Measurements from ENCODE around the gene CRYL1.

CRYL1 gene

GRCh38 chr13:20401931-20402856, 123.5 kb downstream of the CRYL1 start:
- FAIRE-seq: no peak
- DNase-seq (ENCODE audit: low spot score): no peak

GRCh38 chr13:20401531-20401930, 124.1 kb downstream of the CRYL1 start:
- FAIRE-seq: no peak

GRCh38 chr13:20400774-20401173, 124.9 kb downstream of the CRYL1 start:
- no peak for FAIRE-seq

More at GRCh38 chr13:20401531-20401930, 124.1 kb downstream of the CRYL1 start:
- no peak for DNase-seq (ENCODE audit: low spot score)

GRCh38 chr13:20399961-20400360, 125.7 kb downstream of the CRYL1 start:
- DNase-seq (ENCODE audit: low spot score) (no peak), FAIRE-seq (no peak)

More at GRCh38 chr13:20400774-20401173, 124.9 kb downstream of the CRYL1 start:
- DNase-seq (ENCODE audit: low spot score): no peak

- no peak for FAIRE-seq
- DNase-seq (ENCODE audit: low spot score): no peak
These were observed 126.1 kb downstream of the CRYL1 start for GRCh38 chr13:20399515-20399914.

- DNase-seq (ENCODE audit: low spot score): no peak
- no peak for FAIRE-seq
These were observed 127.2 kb downstream of the CRYL1 start for GRCh38 chr13:20398459-20398858.

- DNase-seq (ENCODE audit: low spot score): no peak
- FAIRE-seq: no peak
These were observed 127.8 kb downstream of the CRYL1 start for GRCh38 chr13:20397896-20398295.

- FAIRE-seq (no peak), DNase-seq (ENCODE audit: low spot score) (no peak)
These were observed 130.4 kb downstream of the CRYL1 start for GRCh38 chr13:20395061-20395916.

- DNase-seq (ENCODE audit: low spot score) (no peak), FAIRE-seq (no peak)
These were observed 131.2 kb downstream of the CRYL1 start for GRCh38 chr13:20394506-20394905.

GRCh38 chr13:20394169-20394501, 131.5 kb downstream of the CRYL1 start:
- FAIRE-seq (no peak), DNase-seq (ENCODE audit: low spot score) (no peak)

- FAIRE-seq: peak; percentile 94
- no peak for DNase-seq (ENCODE audit: low spot score)
These were observed 132.1 kb downstream of the CRYL1 start for GRCh38 chr13:20393273-20394168.

GRCh38 chr13:20392530-20392929, 133.1 kb downstream of the CRYL1 start:
- DNase-seq (ENCODE audit: low spot score) (no peak), FAIRE-seq (peak; percentile 94)

- DNase-seq (ENCODE audit: low spot score) (no peak), FAIRE-seq (no peak)
These were observed 133.8 kb downstream of the CRYL1 start for GRCh38 chr13:20391597-20392452.

- DNase-seq (ENCODE audit: low spot score) (no peak), FAIRE-seq (no peak)
These were observed 135.0 kb downstream of the CRYL1 start for GRCh38 chr13:20390526-20391175.

GRCh38 chr13:20389696-20390525, 135.7 kb downstream of the CRYL1 start:
- DNase-seq (ENCODE audit: low spot score): no peak
- FAIRE-seq: no peak

GRCh38 chr13:20388184-20388583, 137.5 kb downstream of the CRYL1 start:
- no peak for DNase-seq (ENCODE audit: low spot score)
- FAIRE-seq: no peak

GRCh38 chr13:20387441-20387971, 138.2 kb downstream of the CRYL1 start:
- DNase-seq (ENCODE audit: low spot score) (no peak), FAIRE-seq (no peak)

GRCh38 chr13:20387006-20387405, 138.7 kb downstream of the CRYL1 start:
- DNase-seq (ENCODE audit: low spot score): no peak
- FAIRE-seq: no peak

- FAIRE-seq: no peak
- DNase-seq (ENCODE audit: low spot score): no peak
These were observed 142.6 kb downstream of the CRYL1 start for GRCh38 chr13:20383058-20383457.
